HK-2 (cell line): Measurements from ENCODE around the gene RABGAP1.

Experiments used
- DNase-seq: peaks from one replicate; pipeline ENCODE4 v3.0.0-alpha.2; 2018; ENCODE audit not compliant: unreplicated experiment

The RABGAP1 gene

DNA sequence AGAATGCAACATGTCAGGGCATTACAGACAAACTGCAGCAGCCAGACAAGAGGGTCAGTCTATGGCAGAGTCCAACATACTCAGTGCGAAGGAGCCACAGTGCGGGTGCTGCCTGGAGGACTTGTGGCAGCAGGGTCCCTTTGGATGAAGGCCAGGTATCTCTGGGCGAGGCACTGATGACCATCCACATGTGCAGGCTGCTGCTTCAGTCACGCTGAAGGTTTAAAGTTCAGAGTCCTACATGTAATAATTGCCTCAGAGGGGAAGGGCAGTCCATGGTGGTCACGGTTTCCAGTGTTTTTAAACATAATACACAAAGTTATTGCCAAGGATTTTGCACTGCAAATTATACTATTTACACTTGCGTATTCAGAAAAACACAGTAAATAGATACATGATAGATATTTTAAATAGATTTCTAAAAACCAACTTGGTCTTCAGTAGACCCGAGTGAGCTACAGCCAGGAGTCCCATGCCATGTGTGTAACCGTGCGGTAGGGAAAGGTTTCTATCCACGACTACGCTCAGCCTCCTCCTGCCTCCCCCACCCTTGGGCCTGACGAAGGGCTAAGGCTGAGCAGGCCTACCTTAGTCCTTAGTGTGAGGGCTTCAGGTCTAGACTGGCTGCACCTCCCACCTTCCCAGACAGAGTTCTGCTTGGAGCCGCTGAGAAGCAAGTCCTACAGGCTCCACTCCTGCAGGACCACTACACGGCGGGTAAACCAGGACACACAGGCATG is 168.9 kb downstream of the RABGAP1 start:
- no peak for DNase-seq

DNA sequence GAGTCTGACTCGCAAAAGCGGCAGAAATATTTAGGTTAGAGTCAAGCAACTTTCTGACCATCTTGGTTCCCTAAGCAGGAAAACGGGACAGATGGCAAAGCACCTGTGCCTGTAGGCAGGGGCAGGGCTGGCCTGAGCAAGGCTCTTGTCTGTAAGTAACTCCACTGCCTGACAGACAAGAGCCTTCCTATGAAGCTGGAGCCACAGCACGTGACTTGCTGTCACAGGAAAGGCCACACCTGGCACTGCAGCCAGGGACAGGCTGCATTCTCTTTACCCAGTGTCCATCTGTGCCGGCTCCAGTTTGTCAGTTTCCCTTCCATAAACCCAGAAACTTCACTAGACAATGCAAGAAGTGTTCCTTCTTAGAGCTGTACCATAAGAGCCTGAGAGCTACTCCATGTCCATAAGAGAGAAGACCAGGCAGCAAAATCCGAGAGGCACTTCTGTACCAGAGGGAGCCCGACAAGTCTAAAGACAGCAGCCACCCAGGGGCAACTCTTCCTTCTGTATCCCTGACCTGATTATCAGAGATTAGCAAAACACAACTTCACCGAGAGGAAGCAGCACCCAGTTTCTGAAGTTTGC is 170.7 kb downstream of the RABGAP1 start:
- DNase-seq: no peak

DNA sequence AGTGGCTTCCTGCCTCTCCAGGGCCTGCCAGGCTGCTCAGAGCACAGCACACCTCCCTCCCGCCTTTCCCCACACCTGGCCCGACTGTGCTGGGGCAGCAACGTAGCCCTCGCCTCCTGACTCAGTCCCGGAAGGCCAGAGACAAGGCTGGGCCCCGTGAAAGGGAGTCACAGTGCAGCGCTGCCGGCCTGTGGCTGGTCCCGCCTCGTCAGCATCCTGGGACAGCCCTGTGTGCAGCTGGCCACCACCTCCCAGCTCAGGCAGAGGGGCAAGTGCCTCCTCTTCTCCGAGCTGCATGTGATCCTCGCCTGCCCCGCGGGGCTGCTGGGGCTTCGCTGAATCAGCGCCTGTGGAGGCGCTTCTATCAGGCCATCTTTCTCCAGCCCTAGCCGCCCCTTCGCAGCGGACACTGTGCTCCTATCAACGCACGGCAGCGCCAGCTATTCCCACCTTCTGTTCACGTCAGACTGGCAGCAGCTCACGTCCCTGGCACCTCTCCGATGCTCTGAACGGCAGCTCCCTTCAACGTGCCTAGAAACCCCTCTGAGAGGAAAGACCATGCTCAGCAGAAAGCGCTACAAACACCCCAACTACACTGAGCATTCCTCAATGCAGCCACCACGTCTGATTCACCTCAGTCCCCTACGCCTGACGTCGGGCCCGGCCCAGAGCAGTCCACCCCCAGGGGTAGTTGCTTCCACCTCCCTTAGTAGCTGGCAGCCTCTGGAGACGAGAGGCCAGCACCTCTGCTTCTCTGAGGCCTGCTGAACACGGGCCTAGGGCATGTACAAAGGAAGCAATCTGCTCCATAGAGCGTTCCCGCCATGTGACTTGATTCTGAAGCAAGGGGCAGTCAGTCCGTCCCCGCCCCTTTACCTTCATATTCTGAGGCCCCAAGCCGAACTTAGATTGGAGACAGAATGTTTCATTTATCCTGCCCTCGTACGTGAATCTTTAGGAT is 171.5 kb downstream of the RABGAP1 start:
- no peak for DNase-seq

DNA sequence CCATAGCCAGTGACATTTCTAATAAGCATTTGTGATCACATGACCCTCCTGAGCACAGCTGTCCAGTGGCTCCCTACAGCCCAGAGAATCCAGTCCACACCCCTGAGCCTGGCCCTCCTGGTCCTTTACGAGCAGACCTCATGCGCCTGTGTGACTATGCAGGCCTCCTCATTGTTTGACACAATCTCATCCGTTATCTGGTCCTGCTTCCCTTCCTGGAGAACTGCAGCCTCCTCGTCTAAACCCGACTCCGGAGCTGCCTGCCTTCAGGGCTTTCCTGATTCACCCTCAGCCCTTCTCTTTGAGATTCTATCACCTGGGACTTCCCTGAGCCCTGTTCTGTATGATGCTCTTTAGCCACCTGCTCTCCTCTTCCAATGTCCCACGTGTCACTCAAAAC is 172.4 kb downstream of the RABGAP1 start:
- DNase-seq: no peak

DNA sequence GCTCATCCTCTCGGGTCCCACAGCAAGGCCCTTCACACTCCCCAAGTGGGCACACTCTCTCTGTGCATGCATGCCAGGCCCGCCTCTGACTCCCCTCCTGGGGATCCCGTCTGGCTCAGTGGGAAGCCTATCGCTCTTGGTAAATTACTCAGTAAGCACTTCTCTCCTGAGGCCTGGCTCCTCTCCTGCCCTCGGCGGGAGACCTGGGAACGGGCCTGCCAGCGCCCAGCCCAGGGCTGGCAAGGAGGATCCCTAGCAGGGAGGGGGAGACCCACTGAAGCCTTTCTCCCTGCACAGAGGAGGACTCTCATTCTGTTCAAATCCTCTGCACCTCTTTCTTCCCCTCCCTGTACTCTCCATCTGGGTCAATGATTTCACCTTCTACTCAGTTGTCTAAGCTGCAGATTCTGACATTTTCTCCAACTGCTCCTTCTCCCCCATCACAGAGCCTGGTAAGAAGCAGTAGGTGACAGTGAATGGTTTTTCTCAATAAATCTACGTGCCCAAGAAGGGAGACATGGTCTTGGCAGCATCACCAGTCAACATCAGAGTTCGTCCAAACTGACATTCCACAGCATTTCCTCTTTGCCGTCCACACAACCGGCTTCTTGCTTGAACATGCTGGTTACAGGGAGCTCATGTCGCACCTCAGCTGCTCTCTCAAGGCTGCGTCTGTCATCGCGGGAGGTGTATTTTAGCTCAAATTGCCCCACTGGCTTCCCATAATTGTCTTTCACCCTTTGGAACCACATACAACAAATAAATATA is 174.5 kb downstream of the RABGAP1 start:
- DNase-seq: no peak

DNA sequence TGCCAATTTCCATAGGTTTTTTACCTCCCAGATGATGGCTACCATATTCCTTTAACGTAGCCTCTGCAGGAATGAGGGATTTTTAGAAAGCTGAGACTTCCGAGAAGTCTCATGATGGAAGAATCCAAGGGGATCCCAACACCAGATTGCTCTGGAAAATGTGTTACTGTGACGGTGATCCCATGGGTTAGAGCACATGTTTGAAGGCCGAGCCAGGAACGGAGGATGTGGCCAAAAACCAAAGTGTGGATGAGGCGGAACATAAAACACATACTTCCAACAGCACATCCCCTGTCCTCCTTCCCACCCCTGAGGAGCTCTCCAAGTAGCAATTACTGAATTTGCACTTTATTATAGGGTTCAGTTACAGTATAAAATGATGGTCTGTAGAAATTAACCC is 175.2 kb downstream of the RABGAP1 start:
- DNase-seq: no peak

DNA sequence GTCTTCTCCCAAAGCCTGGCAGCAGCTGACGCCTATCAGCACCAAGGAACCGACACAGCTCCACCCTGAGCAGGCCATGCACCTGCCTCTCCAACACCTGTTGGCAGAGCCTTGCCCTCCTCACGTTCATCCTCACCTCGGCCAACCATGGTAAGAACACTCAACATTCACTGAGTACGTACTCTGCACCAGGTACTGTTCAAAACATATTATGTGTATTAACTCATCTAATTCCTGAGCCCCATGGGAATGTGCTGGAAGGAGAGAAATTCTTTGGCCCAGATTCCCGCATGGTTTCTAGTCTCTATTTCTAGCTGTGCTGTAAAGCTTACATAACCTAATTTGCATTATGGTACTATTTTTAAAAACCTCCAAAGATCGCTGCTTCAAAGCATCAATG is 178.7 kb downstream of the RABGAP1 start:
- DNase-seq: no peak

DNA sequence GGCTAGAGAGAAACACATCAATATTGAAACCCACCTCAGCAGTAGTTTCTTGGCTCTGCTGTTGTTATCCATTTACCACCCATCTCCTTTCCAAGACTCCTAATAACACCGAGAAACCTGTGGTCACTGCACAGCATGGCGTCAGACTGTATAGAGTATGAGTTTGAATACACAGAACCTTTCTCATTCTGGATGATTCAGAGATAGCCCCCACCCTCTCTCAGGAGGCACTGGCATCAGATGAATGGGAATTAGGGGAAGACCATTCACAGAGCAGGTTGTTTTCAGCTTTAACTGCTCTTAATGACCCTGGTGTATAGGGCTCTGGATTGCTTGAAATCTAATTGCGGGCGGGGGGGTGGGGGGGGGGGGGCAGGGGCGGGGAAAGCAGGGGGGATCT is 179.3 kb downstream of the RABGAP1 start:
- no peak for DNase-seq

DNA sequence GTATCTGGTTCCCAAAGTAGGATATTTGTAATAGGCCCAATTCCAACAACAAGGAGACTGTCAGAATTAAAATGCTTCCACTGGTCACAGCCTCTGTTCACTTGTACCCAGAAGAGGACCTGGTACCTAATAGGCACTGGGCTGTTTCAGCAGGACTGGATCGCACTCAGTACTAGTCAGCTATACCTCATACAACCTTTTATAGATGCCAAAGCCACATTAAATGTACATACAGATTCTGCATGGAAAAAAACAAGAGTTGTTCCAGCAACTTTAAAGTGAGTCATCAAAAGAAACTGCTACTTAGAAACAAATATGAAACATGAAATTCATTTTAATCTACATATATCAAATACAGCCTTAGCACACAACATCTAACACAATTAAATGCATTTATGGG is 180.1 kb downstream of the RABGAP1 start:
- no peak for DNase-seq

DNA sequence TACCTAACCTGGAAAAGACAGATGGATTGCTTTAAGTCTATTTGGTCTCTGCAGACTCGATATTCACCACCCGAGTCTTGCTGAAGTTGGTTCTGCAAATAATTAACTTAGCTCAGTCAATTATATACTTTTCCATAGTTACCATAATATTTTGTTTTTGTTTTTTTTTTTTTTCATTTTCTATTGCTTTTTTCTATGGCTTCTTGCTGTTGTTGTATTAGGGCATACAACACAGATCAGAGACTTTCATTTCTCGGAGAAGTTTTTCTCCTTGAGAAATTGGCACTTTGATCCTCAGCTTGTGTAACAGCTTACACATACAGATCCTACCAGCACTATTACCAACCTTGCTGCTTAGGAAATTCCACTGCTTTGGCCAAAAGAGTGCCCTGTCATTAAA is 180.6 kb downstream of the RABGAP1 start:
- DNase-seq: no peak

DNA sequence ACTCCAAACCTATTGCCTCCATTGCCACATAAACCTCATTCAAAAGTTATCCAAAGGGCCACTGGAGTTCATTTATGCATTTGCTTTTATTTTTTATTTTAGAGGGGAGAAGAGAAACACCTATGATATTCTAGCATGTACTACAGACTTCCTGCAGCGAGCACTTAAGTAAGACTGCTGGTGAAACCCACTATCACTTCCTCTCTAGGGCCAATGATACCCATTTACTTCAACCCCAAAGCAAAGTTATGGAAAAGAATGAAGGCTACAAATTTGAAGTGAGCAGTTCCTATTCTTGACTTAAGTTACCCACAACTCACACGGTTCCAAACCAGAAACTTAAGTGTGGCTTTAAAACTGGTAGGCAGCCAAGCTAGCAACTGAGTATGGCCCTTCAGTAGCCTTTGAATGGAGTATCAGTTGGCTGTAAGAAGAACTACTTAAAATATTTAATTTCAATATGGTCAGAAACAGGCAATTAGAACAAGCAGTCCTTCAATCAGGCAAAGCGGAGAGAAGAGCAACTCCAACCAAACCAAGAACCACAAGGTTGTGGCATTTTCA is 186.8 kb downstream of the RABGAP1 start:
- DNase-seq: no peak

DNA sequence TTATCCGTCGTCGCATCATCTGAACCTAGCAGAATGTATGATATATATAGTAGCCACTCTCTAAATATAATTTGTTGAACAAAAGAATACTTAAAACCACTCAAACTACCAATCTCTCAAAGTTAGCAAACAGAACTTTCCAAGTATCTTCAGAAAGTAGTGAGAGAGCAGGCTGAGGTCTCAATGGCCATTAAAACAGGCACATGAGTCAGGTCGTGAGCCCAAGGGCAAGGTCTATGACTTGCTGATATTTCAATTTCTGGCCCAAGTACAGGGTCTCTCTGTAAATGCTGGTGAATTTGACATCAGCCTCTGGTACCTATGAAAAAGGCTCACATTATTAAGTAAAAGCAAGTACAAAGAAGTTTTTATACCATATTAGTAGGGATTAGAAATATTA is 187.8 kb downstream of the RABGAP1 start:
- no peak for DNase-seq

DNA sequence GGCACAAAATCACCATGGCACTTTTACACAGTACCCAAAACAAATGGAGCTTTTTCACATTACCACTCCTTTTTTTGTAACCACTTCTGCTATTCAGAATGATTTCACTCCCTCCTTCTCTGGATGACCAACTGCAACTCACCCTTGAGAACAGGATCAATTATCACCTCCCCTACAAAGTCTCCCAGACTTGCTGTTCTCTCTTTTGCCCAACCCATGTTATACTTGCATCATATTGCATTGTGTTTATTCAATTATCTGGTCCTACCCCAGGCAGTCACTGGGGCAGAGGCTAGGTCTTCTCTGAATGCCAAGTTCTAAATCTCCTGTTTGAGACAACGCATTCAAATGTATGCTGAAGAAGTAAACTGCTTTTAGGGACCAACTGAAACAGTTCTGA is 188.6 kb downstream of the RABGAP1 start:
- DNase-seq: no peak

DNA sequence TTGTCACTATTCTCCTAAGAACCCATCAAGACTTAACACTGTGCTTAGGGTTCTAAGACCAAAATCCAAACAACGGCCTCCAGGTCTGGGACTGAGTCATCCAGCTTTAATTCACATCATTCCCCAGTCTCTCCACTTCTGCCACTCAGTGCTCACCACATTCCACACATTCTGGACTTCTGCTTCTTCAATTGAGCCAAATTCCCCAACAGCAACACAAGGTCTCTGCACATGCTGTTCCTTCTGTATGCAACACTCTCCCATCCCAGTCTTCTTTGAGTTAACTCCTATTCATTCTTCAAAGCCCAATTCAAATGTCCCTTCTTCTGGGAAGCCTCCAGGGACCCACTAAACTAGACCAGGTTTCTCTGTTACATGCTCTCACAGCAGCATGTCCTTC is 190.4 kb downstream of the RABGAP1 start:
- no peak for DNase-seq

DNA sequence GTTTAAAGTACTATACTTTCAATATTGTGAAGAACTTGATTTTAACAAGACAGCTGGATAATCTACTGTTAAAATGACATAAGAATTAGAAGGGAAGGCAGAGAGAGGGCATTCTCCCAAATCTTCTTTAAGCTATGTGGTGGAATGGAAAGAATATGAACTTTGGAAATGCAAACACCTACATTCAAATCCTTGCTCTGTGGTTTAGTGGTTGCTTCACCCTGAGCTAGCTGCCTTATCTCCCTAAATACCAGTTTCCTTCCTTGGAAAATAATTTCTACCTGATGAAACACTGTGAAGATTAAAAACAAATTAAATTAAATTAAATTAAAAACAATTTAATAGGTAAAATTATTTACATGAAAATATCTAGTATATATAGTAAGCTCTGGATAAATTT is 191.2 kb downstream of the RABGAP1 start:
- DNase-seq: no peak

DNA sequence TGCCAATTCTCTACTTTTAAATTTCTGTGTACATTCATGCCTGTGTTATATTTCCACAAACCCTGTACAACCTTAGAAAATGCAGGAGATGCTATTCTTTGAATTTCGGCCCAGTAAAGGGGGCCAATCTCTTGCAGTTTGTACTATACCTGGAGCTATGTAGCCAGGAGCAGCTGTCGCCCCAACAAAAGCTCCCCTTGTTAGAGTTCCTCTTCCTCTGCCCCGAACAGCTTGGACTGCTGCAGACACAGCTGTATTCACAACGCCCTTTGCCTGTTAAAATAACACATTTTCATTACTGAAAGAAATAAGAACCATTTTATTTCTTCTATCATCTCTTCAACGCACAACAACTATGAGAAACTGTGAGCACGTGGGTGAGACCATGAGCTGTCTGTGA is 191.9 kb downstream of the RABGAP1 start:
- DNase-seq: no peak

DNA sequence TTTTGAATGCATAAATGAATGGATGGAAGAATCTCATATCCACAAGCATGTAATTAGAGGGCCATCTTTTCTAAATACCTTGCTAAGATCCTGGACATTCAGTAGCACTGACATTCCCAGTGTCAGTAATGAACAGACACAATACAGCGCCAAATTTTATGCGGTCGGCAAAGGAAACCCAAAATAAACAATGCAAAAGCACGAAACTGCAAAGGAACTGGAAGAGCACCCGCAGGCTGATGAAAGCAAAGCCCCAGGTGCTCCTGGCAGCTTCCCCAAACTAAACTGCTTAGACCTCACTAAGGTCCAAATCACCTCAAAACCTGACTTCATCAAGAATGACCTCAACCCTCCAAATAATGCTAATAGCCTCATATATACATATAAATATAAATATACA is 194.6 kb downstream of the RABGAP1 start:
- no peak for DNase-seq

DNA sequence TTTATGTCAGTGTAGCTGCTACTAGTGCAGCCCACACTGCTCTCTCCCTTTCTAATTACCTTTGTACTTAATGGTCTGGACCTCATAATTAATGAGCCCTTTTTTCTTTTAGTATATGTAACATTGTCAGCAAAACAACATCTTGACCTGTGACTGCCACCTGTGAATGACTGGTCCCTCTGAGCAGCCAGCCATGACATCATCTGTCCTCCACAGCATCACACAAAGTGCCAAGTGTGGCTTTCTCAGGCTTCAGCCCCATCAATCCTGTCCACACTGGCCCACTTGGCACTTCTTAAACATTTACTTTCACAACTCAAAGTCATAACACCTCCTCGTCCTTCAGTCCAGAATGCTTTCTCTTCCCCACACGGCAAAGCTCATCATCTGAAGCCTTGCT is 197.3 kb downstream of the RABGAP1 start:
- no peak for DNase-seq

DNA sequence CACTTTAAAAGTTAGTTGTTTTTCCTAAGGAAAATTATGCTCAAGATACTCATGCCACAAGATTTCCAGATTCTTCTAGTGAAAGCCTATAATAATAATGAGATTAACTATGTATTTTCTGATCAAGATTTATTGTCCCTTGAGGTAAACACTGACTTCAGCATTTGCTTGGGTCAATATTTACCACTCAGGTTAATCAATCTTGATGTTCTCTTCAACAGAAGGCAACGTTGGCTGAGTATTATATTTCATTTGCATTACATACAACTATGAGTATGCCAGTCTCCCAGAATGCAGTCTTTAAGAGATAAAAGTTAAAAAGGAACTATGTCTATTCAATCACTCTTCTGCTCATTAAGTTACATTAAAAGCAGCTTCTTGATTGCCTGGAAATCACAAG is 208.2 kb downstream of the RABGAP1 start:
- DNase-seq: no peak

DNA sequence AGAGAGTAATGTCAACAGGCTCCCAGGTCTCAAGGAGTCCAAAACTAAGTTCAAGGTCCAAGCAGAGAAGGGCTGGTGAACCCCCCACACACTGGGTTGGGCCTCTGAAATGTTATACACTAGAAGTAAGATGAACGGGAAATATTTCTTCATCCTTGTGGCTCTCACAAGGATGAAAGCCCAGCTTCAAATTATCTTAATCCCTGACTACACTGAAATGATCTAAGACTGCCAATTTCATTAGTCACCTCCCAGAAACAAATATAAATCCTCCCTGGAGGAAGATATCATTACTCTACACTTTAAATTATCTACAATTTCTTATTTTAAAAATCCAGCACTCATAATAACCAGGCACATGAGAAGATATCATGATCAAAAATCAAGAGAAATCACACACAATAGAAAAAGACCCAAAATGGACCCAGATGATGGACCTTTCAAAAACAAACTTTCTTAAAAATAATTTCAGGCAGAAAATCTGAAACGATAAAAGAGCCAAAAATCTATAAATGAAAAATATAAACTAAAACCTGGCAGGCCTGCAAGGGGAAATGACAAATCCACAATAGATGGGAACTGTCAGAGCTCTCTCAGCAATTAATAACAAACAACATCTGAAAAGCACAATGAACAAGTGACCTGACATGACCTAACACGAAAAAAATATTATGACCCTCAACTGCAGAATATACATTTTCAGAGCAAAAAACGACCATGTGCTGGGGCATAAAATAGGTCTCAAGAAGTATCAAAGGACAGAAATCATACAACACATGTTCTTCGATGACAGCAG is 210.1 kb downstream of the RABGAP1 start:
- DNase-seq: no peak
